GM10266 (cell line): Measurements from ENCODE around the gene SKAP1.
A peak's percentile ranks its signal among the peaks of the same experiment; 100 is the strongest.

Experiments used
- DNase-seq: peaks from one replicate; pipeline ENCODE4 v3.0.0; 2012; ENCODE audit errors: extremely low spot score
- CTCF ChIP-seq: IDR thresholded peaks from 2 replicates; pipeline ENCODE4 v1.5.1; 2012; ENCODE audit warnings: mild to moderate bottlenecking, low read depth; ENCODE audit not compliant: control insufficient read depth, insufficient read depth; ENCODE audit errors: missing control alignments

Gene SKAP1

GRCh38 chr17:48241770-48242497 is 188.1 kb downstream of the SKAP1 start:
- no peak for TF ChIP-seq CTCF
- DNase-seq, result no peak

GRCh38 chr17:48241131-48241591 is 188.9 kb downstream of the SKAP1 start:
- TF ChIP-seq CTCF, result no peak
- DNase-seq, result peak; percentile 55

GRCh38 chr17:48240562-48241130 is 189.4 kb downstream of the SKAP1 start:
- no peak for TF ChIP-seq CTCF
- DNase-seq, result no peak

GRCh38 chr17:48240122-48240521 is 189.9 kb downstream of the SKAP1 start:
- no peak for DNase-seq
- TF ChIP-seq CTCF, result no peak

GRCh38 chr17:48239603-48239995 is 190.4 kb downstream of the SKAP1 start:
- DNase-seq, result no peak
- TF ChIP-seq CTCF, result no peak

- TF ChIP-seq CTCF, result no peak
Measured at GRCh38 chr17:48238933-48239602, 190.9 kb downstream of the SKAP1 start.

GRCh38 chr17:48237456-48237855 is 192.6 kb downstream of the SKAP1 start:
- no peak for DNase-seq
- no peak for TF ChIP-seq CTCF

More at GRCh38 chr17:48238933-48239602, 190.9 kb downstream of the SKAP1 start:
- DNase-seq, result no peak
